Calu3 (cell line): ENCODE measurements around the gene NAA11. TPM values are rescaled to one million over a fixed set of nuclear protein-coding genes. Genes with fewer than 3 reads are reported as not detected.

Experiments used
- BruUV-seq: library from RNA; stranded (reverse); fragments of 400-500 nt; replicated peaks from 2 replicates; lab custom pipeline; 2021; lab: Mats Ljungman, UMichigan
- CTCF ChIA-PET: fragments of 300-600 bp; sonication (Branson Sonifier 250); formaldehyde crosslinking; loops from one replicate; lab custom pipeline; 2022; ENCODE audit warnings: antibody characterized with exemption; lab: Charles Lee
- DNase-seq: peaks from one replicate; pipeline ENCODE4 v3.0.0; 2022
- H3K27ac Mint-ChIP-seq: one replicate; pipeline ENCODE4 v1.8.0; 2022; ENCODE audit warnings: mixed read lengths; ENCODE audit not compliant: unreplicated experiment
- H3K27me3 Mint-ChIP-seq: one replicate; pipeline ENCODE4 v1.8.0; 2022; ENCODE audit warnings: mixed read lengths; ENCODE audit not compliant: unreplicated experiment
- H3K36me3 Mint-ChIP-seq: one replicate; pipeline ENCODE4 v1.8.0; 2022; ENCODE audit warnings: mild to moderate bottlenecking, moderate library complexity, mixed read lengths; ENCODE audit not compliant: insufficient read depth, unreplicated experiment
- H3K4me1 Mint-ChIP-seq: one replicate; pipeline ENCODE4 v1.8.0; 2022; ENCODE audit warnings: mild to moderate bottlenecking, low read depth, mixed read lengths; ENCODE audit not compliant: unreplicated experiment
- H3K4me3 Mint-ChIP-seq: one replicate; pipeline ENCODE4 v1.8.0; 2022; ENCODE audit warnings: mild to moderate bottlenecking, low read depth, moderate library complexity, mixed read lengths; ENCODE audit not compliant: unreplicated experiment
- H3K9me3 Mint-ChIP-seq: one replicate; pipeline ENCODE4 v1.8.0; 2022; ENCODE audit warnings: low read depth, mixed read lengths; ENCODE audit not compliant: unreplicated experiment
- CTCF ChIP-seq: fragments of 200-600 bp; IDR thresholded peaks from one replicate; pipeline ENCODE4 v1.8.0; 2022; ENCODE audit warnings: antibody characterized with exemption; ENCODE audit not compliant: unreplicated experiment
- intact Hi-C: fragments of 100-400 bp; cut with micrococcal nuclease; formaldehyde crosslinking; loops from one replicate; pipeline ENCODE4 v1.10.0; 2022; ENCODE audit not compliant: unreplicated experiment
- total RNA-seq: library from RNA; stranded (reverse); gene quantifications from 2 replicates; pipeline ENCODE4 v1.2.3, GENCODE V29; 2022

NAA11 gene
- total RNA-seq, 1 experiment from 2014 or later = not detected

- intact Hi-C loops = no loop called here
- Mint-ChIP-seq H3K4me3 (no peak overlapping the region), H3K27ac (no peak overlapping the region), H3K27me3 (no peaks in the 10 kb centered on the region), H3K4me1 (no peaks in the 10 kb centered on the region), H3K9me3 (no peaks in the 10 kb centered on the region), H3K36me3 (no peaks in the 10 kb centered on the region)
- no TSS peak for BruUV-seq
- CTCF ChIA-PET = no interaction called here
- no peak for DNase-seq
- no peak for TF ChIP-seq CTCF
These were observed 33.9 kb downstream of the NAA11 start for GRCh38 chr4:79292008-79292407.

- Mint-ChIP-seq H3K4me3 (no peak overlapping the region), H3K9me3 (no peaks in the 10 kb centered on the region), H3K36me3 (no peaks in the 10 kb centered on the region), H3K4me1 (no peaks in the 10 kb centered on the region), H3K27ac (no peak overlapping the region), H3K27me3 (no peaks in the 10 kb centered on the region)
- CTCF ChIA-PET = no interaction called here
- no TSS peak for BruUV-seq
- no peak for DNase-seq
- intact Hi-C loops = no loop called here
- no peak for TF ChIP-seq CTCF
These were observed 35.5 kb downstream of the NAA11 start for GRCh38 chr4:79290376-79290775.

- no peaks in the 10 kb centered on the region for H3K36me3 Mint-ChIP-seq
- BruUV-seq = no TSS peak
- no peak overlapping the region for H3K27ac Mint-ChIP-seq
- intact Hi-C loops = loop anchor here (10.0 kb wide), 1 partner anchor 243 kb away; no protein-coding TSS in a partner anchor
- CTCF ChIA-PET = no interaction called here
- TF ChIP-seq CTCF = no peak
- no peaks in the 10 kb centered on the region for H3K27me3 Mint-ChIP-seq
- no peaks in the 10 kb centered on the region for H3K4me1 Mint-ChIP-seq
- H3K4me3 Mint-ChIP-seq = no peak overlapping the region
- no peaks in the 10 kb centered on the region for H3K9me3 Mint-ChIP-seq
- no peak for DNase-seq
These were observed 37.7 kb downstream of the NAA11 start for GRCh38 chr4:79288185-79288584.

- intact Hi-C loops = loop anchor here (10.0 kb wide), 1 partner anchor 243 kb away; no protein-coding TSS in a partner anchor
- TF ChIP-seq CTCF = no peak
- DNase-seq = no peak
- no TSS peak for BruUV-seq
- H3K36me3 Mint-ChIP-seq = no peaks in the 10 kb centered on the region
- H3K4me1 Mint-ChIP-seq = no peaks in the 10 kb centered on the region
- H3K4me3 Mint-ChIP-seq = no peak overlapping the region
- no peaks in the 10 kb centered on the region for H3K27me3 Mint-ChIP-seq
- no peaks in the 10 kb centered on the region for H3K9me3 Mint-ChIP-seq
- H3K27ac Mint-ChIP-seq = no peak overlapping the region
- CTCF ChIA-PET = no interaction called here
These were observed 38.1 kb downstream of the NAA11 start for GRCh38 chr4:79287718-79288117.
